Measurements from ENCODE around the gene MYO16. TPM values are rescaled to one million over a fixed set of nuclear protein-coding genes. Genes with fewer than 3 reads are reported as not detected.

MYO16 gene
- total RNA-seq, 1 experiment from 2014 or later: 0.19 TPM

DNA sequence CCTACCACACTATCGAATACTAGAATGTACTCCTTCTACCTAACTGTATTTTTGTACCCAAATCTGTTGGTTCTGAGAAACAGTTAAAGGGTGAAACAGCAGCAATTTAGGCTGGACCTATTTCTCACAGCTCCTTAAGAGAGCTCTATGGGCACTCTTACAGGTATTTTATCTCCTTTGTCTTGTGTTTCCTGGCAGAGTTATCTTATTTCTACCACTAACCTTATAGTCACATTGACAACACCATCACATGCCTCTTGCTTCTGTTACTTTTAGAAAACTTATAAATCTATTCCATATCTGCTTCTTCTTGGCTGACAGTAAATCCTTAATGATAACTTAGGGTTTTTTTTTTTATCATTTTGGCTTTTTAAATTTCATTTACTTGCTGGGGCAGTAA is 130.7 kb downstream of the MYO16 start:
- no peaks in the 10 kb centered on the region for H3K9me3 Mint-ChIP-seq (ENCODE audit: low read depth, unreplicated experiment)
- no peaks in the 10 kb centered on the region for H3K27me3 Mint-ChIP-seq (ENCODE audit: unreplicated experiment)
- TF ChIP-seq, protein P1, sequence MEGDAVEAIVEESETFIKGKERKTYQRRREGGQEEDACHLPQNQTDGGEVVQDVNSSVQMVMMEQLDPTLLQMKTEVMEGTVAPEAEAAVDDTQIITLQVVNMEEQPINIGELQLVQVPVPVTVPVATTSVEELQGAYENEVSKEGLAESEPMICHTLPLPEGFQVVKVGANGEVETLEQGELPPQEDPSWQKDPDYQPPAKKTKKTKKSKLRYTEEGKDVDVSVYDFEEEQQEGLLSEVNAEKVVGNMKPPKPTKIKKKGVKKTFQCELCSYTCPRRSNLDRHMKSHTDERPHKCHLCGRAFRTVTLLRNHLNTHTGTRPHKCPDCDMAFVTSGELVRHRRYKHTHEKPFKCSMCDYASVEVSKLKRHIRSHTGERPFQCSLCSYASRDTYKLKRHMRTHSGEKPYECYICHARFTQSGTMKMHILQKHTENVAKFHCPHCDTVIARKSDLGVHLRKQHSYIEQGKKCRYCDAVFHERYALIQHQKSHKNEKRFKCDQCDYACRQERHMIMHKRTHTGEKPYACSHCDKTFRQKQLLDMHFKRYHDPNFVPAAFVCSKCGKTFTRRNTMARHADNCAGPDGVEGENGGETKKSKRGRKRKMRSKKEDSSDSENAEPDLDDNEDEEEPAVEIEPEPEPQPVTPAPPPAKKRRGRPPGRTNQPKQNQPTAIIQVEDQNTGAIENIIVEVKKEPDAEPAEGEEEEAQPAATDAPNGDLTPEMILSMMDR (IDR thresholded peaks at IDR 0.05; ENCODE audit: unreplicated experiment): no peak
- no peak for DNase-seq
- no peaks in the 10 kb centered on the region for H3K4me1 Mint-ChIP-seq (ENCODE audit: low read depth, unreplicated experiment)
- intact Hi-C loops (cut with micrococcal nuclease; ENCODE audit: unreplicated experiment): no loop called here
- BruUV-seq (replicated peaks): no TSS peak
- CTCF ChIA-PET: no interaction called here
- no peak overlapping the region for H3K27ac Mint-ChIP-seq (ENCODE audit: unreplicated experiment)
- no peak overlapping the region for H3K4me3 Mint-ChIP-seq (ENCODE audit: low read depth, unreplicated experiment)
- no peaks in the 10 kb centered on the region for H3K36me3 Mint-ChIP-seq (ENCODE audit: insufficient read depth, unreplicated experiment)

GRCh38 chr13:108760541-108760940 is 131.1 kb downstream of the MYO16 start:
- Mint-ChIP-seq H3K4me3 (ENCODE audit: low read depth, unreplicated experiment) (no peak overlapping the region), H3K27me3 (ENCODE audit: unreplicated experiment) (no peaks in the 10 kb centered on the region), H3K4me1 (ENCODE audit: low read depth, unreplicated experiment) (no peaks in the 10 kb centered on the region), H3K9me3 (ENCODE audit: low read depth, unreplicated experiment) (no peaks in the 10 kb centered on the region), H3K27ac (ENCODE audit: unreplicated experiment) (no peak overlapping the region), H3K36me3 (ENCODE audit: insufficient read depth, unreplicated experiment) (no peaks in the 10 kb centered on the region)
- CTCF ChIA-PET: no interaction called here
- no TSS peak for BruUV-seq (replicated peaks)
- intact Hi-C loops (cut with micrococcal nuclease; ENCODE audit: unreplicated experiment): no loop called here
- TF ChIP-seq, protein P1 (IDR thresholded peaks at IDR 0.05; ENCODE audit: unreplicated experiment): no peak
- no peak for DNase-seq

- H3K9me3 Mint-ChIP-seq (ENCODE audit: low read depth, unreplicated experiment): no peaks in the 10 kb centered on the region
- no peak overlapping the region for H3K27ac Mint-ChIP-seq (ENCODE audit: unreplicated experiment)
- H3K4me1 Mint-ChIP-seq (ENCODE audit: low read depth, unreplicated experiment): peaks cover 9% of the 10 kb centered on the region
- BruUV-seq (replicated peaks): no TSS peak
- no peak for DNase-seq
- intact Hi-C loops (cut with micrococcal nuclease; ENCODE audit: unreplicated experiment): no loop called here
- peaks cover 6% of the 10 kb centered on the region for H3K36me3 Mint-ChIP-seq (ENCODE audit: insufficient read depth, unreplicated experiment)
- TF ChIP-seq, protein P1 (IDR thresholded peaks at IDR 0.05; ENCODE audit: unreplicated experiment): no peak
- H3K27me3 Mint-ChIP-seq (ENCODE audit: unreplicated experiment): no peaks in the 10 kb centered on the region
- no peak overlapping the region for H3K4me3 Mint-ChIP-seq (ENCODE audit: low read depth, unreplicated experiment)
- CTCF ChIA-PET: no interaction called here
Observed at GRCh38 chr13:108768035-108768434, 138.6 kb downstream of the MYO16 start.

DNA sequence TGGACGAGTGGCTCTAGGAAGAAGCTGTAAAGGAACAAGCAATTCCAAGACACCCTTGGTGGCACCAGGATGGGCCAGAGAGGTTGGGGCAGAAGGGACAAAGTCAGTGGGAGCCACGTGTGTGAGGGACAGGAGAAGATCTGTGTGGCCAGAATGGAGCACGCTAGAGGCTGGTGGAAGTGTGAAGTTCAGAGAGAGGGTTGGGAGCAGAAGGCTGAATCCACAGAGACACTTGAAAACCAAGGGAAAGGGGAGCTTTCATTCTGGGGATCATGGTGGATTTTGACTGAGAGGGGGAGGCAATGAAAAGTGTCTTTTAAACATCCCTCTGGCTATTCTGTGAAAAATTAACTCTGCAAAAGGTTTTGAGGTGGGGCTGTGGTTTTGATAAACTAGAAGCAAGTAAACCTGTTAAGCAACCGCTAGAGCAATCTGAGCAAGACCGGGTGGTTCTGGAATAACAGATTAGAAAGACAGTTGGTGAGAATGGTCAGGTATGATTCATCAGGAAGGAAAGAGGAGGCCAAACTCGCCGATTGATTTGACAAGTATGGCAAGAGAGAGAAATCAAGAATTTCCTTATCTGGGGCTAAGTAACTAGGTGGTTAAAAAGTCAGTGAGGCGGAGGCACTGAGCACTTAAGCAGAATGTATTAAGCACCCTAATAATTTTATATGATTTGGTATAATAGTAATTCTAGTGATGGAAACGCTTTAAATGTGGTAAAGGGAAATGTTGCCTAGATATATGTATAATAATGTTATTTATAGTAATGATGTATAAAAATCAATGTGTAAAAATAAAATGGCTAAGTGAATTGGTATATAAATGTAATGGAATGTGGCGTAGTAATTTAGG is 140.0 kb downstream of the MYO16 start:
- TF ChIP-seq, protein P1 (IDR thresholded peaks at IDR 0.05; ENCODE audit: unreplicated experiment): no peak
- intact Hi-C loops (cut with micrococcal nuclease; ENCODE audit: unreplicated experiment): no loop called here
- Mint-ChIP-seq H3K4me1 (ENCODE audit: low read depth, unreplicated experiment) (peaks cover 9% of the 10 kb centered on the region), H3K27ac (ENCODE audit: unreplicated experiment) (peak overlapping the region; percentile 91), H3K4me3 (ENCODE audit: low read depth, unreplicated experiment) (peak overlapping the region; percentile 52), H3K27me3 (ENCODE audit: unreplicated experiment) (no peaks in the 10 kb centered on the region), H3K9me3 (ENCODE audit: low read depth, unreplicated experiment) (no peaks in the 10 kb centered on the region), H3K36me3 (ENCODE audit: insufficient read depth, unreplicated experiment) (peaks cover 6% of the 10 kb centered on the region)
- DNase-seq: peak; percentile 34
- CTCF ChIA-PET: no interaction called here
- BruUV-seq (replicated peaks): no TSS peak
